HG03097 (cell line): ENCODE data around the gene HOXB2.

Experiments
- ATAC-seq: cut with Tn5 transposase; IDR thresholded peaks from one replicate; pipeline ENCODE4 v1.9.1; 2021; ENCODE audit not compliant: unreplicated experiment, low FRiP score

Gene HOXB2

DNA sequence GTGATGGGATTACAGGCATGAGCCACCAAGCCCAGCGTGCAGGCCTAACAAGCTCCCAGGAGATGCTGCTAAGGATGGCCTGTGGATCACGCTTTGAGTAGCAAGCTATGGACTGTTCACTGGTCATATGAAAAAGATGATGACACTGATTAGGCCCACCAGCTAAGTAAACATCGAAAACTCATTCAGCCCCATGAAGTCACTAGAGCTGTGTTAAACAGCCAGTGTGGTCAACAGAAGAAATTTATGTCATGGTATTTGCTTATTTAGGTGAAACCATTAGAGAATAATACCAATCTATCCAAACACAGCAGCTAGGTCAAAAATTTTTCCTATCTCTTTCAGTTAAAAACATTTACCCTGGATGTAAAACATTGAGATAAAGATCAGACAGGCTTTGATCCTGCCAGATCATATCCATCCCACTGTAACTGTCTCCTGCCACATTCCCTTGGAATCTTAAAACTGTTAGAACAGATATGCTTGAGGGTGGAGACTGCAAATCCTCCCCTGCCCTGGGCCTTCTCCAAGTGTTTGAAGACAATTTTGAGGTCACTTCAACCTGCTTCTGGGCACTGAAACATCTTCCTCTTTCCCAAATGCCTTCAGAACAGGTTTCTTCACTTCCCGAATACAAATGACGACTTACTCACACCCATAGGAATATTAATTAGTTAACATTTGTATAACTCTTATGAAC lies 45.0 kb downstream of the HOXB2 start:
- ATAC-seq = no peak

- no peak for ATAC-seq
Measured at GRCh38 chr17:48499248-48499647, 45.7 kb downstream of the HOXB2 start.

GRCh38 chr17:48498164-48498850 lies 46.6 kb downstream of the HOXB2 start:
- no peak for ATAC-seq

DNA sequence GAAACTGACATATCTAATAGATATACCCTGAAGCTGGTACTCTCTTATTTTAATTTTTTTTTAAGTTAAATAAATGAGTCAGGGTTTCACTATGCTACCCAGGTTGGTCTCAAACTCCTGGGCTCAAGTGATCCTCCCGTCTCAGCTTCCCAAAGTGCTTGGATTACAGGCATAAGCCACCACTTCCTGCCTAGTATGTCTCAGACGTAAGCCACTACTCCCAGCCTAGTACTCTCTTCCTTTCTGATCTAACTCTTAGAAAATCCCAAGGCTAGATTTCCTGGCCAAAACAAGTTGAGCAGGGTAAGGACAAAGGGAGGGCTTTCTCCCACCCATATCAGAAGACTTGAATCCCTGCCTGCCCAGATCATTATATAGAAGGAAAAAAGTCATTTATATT lies 47.8 kb downstream of the HOXB2 start:
- no peak for ATAC-seq

- no peak for ATAC-seq
Measured at GRCh38 chr17:48494335-48494734, 50.6 kb downstream of the HOXB2 start.
